ENCODE results near the gene MACROD1. TPM values are rescaled to one million over a fixed set of nuclear protein-coding genes. Genes with fewer than 3 reads are reported as not detected.

Gene MACROD1
- total and polyA plus RNA-seq, 2 experiments from 2014 or later: 21.2 to 403 TPM

DNA sequence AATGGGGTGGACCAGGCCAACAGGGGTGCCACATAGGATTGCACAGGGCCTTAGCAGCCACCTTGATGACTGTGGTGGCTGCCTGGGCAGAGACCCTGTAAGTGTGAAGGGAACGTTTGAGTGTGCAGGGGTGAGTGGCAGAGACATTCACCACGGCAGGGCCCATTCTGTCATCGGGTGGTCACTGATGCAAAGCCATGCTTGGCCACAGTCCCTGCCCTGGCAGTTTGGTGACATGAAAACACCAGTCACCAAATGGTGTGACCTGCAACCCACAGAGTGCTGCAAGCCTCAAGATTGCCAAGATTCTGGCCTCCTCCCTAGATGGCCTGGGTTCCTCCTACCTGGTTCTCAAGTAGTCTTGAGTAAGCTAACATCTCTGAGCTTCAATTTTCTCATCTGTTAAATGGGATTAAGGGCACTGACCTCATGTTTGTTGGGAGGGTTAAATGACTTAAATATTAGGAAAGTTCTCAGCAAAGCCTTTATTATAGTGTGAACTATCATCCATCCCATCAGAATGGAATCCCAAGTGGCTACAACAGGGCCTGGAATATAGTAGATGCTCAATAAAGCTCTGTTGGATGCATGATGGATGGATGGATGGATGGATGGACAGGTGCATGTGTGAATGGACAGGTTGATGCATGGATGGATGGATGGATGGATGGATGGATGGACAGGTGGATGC, 53.0 kb downstream of the MACROD1 start:
- Histone ChIP-seq H3K27ac (no peak overlapping the region), H3K4me2 (ENCODE audit: unreplicated experiment) (no peak overlapping the region), H3K79me2 (ENCODE audit: insufficient read depth) (no peaks in the 10 kb centered on the region), H3K9ac (no peak overlapping the region), H3F3A (ENCODE audit: insufficient read depth) (no peaks in the 10 kb centered on the region), H3K36me3 (ENCODE audit: low read depth) (no peaks in the 10 kb centered on the region), H4K20me1 (ENCODE audit: insufficient read depth) (no peaks in the 10 kb centered on the region), H2AFZ (no peak overlapping the region), H3K4me1 (ENCODE audit: insufficient read depth) (no peaks in the 10 kb centered on the region), H3K9me3 (ENCODE audit: low read depth) (no peaks in the 10 kb centered on the region), H3K4me3 (no peak overlapping the region), H3K9me2 (ENCODE audit: insufficient read depth) (no peaks in the 10 kb centered on the region), H3K27me3 (replicated peaks; ENCODE audit: insufficient read depth) (no peaks in the 10 kb centered on the region)
- DNase-seq: no peak
- WGBS, 2 experiments (ENCODE audit: low coverage in 1 of 2, low lambda C conversion rate in 2 of 2, missing lambda C conversion rate in 2 of 2): 41 to 56% methylated on average over 3 of the region's 3 CpGs
- in situ Hi-C loops (cut with MboI): no loop called here
- TF ChIP-seq EZH2 (IDR thresholded peaks at IDR 0.05; ENCODE audit: insufficient read depth, poor library complexity, severe bottlenecking) (no peak), EZH2phosphoT487 (IDR thresholded peaks at IDR 0.05; ENCODE audit: insufficient read depth, low read depth) (no peak)

DNA sequence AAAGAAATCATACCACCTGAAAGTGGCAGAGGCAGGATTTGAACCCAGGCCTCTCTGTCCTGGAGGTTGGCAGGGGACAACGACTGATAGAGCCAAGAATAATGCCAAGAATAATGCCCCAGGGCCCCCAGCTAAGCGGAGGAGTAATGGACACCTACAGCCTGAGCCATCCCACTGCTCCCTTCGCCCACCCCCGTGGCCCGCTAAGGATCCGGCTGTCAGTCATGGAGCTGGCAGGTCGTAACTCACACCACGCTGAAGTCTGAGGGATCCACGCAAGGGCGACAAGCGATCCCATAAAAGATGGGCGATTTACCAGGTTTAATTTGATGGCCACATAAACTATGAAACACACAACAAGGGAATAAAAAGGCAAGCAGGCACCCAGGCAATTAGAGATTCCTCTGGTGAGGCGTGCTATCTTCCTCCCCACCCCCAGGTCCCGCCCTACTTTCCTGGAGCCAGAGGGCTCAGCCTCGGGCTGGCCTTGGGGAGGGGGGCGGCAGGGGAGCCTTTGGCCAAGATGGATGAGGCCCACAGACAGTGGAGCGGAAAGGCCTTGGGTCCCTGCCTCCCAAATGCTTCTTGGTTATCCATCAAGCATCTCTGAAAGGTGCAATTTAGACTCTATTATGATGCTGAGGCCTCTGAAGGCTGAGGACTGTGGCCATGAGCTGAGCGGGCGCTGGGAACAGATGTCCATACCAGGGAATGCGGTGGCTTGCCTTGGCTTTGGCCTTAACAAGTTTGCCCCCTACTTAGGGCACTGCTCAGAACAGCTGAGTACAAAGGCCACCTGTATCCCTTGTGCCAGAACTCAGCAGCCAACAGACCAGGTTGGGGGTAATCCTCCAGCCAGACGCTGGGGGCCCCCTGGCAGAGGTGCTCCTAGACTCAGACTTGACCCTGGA, 55.2 kb downstream of the MACROD1 start:
- no peaks in the 10 kb centered on the region for H3K4me1 ChIP-seq (ENCODE audit: insufficient read depth)
- no peaks in the 10 kb centered on the region for H3K36me3 ChIP-seq (ENCODE audit: low read depth)
- H4K20me1 ChIP-seq (ENCODE audit: insufficient read depth): no peaks in the 10 kb centered on the region
- H3K79me2 ChIP-seq (ENCODE audit: insufficient read depth): no peaks in the 10 kb centered on the region
- TF ChIP-seq EZH2 (IDR thresholded peaks at IDR 0.05; ENCODE audit: insufficient read depth, poor library complexity, severe bottlenecking) (no peak), EZH2phosphoT487 (IDR thresholded peaks at IDR 0.05; ENCODE audit: insufficient read depth, low read depth) (no peak)
- no peaks in the 10 kb centered on the region for H3F3A ChIP-seq (ENCODE audit: insufficient read depth)
- no peak overlapping the region for H3K4me3 ChIP-seq
- no peak overlapping the region for H3K9ac ChIP-seq
- no peak overlapping the region for H3K4me2 ChIP-seq (ENCODE audit: unreplicated experiment)
- WGBS, 2 experiments (ENCODE audit: low coverage in 1 of 2, low lambda C conversion rate in 2 of 2, missing lambda C conversion rate in 2 of 2): 73 to 76% methylated on average over 21 of the region's 21 CpGs
- H3K9me3 ChIP-seq (ENCODE audit: low read depth): no peaks in the 10 kb centered on the region
- no peaks in the 10 kb centered on the region for H3K9me2 ChIP-seq (ENCODE audit: insufficient read depth)
- DNase-seq: no peak
- no peak overlapping the region for H3K27ac ChIP-seq
- in situ Hi-C loops (cut with MboI): no loop called here
- H3K27me3 ChIP-seq (replicated peaks; ENCODE audit: insufficient read depth): no peaks in the 10 kb centered on the region
- H2AFZ ChIP-seq: no peak overlapping the region

DNA sequence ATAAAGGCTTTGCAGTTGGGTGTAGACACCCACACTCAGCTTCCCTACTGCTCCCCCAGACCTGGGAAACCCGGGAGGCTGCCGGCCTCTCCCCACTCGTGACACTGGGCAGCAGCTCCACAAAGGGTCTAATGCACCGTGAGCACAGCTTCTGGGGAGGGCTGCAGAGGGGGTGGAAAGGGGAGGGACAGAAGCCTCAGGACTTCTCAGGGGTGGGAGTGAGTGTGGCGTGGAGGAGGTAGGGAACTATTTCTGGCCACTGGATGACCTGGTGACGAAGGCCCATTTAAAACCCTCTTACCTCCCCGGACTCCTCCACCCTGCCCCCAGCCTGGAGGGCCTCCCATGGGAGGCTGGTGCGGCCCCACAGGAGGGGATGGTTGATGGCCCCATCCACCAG, 56.6 kb downstream of the MACROD1 start:
- no peak for TF ChIP-seq EZH2 (IDR thresholded peaks at IDR 0.05; ENCODE audit: insufficient read depth, poor library complexity, severe bottlenecking)
- no peak for TF ChIP-seq EZH2phosphoT487 (IDR thresholded peaks at IDR 0.05; ENCODE audit: insufficient read depth, low read depth)
- H3K27me3 ChIP-seq (replicated peaks; ENCODE audit: insufficient read depth): no peaks in the 10 kb centered on the region
- H3K36me3 ChIP-seq (ENCODE audit: low read depth): no peaks in the 10 kb centered on the region
- no peak for DNase-seq
- no peaks in the 10 kb centered on the region for H3K79me2 ChIP-seq (ENCODE audit: insufficient read depth)
- H3F3A ChIP-seq (ENCODE audit: insufficient read depth): no peaks in the 10 kb centered on the region
- in situ Hi-C loops (cut with MboI): no loop called here
- no peak overlapping the region for H2AFZ ChIP-seq
- H3K4me1 ChIP-seq (ENCODE audit: insufficient read depth): no peaks in the 10 kb centered on the region
- H3K4me3 ChIP-seq: no peak overlapping the region
- no peaks in the 10 kb centered on the region for H3K9me3 ChIP-seq (ENCODE audit: low read depth)
- H3K27ac ChIP-seq: no peak overlapping the region
- no peaks in the 10 kb centered on the region for H3K9me2 ChIP-seq (ENCODE audit: insufficient read depth)
- 85 to 87% methylated on average over 5 to 8 of the region's 8 CpGs for WGBS, 2 experiments (ENCODE audit: low coverage in 1 of 2, low lambda C conversion rate in 2 of 2, missing lambda C conversion rate in 2 of 2)
- no peak overlapping the region for H3K9ac ChIP-seq
- no peaks in the 10 kb centered on the region for H4K20me1 ChIP-seq (ENCODE audit: insufficient read depth)
- no peak overlapping the region for H3K4me2 ChIP-seq (ENCODE audit: unreplicated experiment)

DNA sequence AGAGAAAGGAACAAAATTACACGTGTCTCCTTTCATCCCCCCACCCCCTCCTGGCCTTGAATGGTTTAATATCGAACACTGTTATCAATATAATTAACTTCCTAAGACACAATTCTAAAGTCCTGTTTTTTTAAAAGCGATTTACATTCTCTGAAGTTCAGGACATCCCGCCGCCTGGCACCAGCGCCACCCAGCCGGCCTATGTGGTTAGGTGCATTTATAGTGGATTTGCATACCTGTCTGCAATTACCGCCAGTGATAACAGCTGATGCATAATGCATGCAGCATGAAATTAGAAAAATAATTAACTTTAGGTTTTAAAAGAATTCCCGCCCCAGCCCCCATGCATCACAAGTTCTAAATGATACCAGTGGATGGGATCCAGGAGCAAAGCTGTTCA, 58.6 kb downstream of the MACROD1 start:
- WGBS, 2 experiments (ENCODE audit: low coverage in 1 of 2, low lambda C conversion rate in 2 of 2, missing lambda C conversion rate in 2 of 2): 83 to 89% methylated on average over 9 of the region's 9 CpGs
- no peaks in the 10 kb centered on the region for H4K20me1 ChIP-seq (ENCODE audit: insufficient read depth)
- in situ Hi-C loops (cut with MboI): no loop called here
- H3K9me3 ChIP-seq (ENCODE audit: low read depth): no peaks in the 10 kb centered on the region
- H3K36me3 ChIP-seq (ENCODE audit: low read depth): no peaks in the 10 kb centered on the region
- no peak for DNase-seq
- no peaks in the 10 kb centered on the region for H3K9me2 ChIP-seq (ENCODE audit: insufficient read depth)
- H2AFZ ChIP-seq: no peak overlapping the region
- no peak overlapping the region for H3K9ac ChIP-seq
- no peak overlapping the region for H3K4me3 ChIP-seq
- H3K27ac ChIP-seq: no peak overlapping the region
- H3F3A ChIP-seq (ENCODE audit: insufficient read depth): no peaks in the 10 kb centered on the region
- H3K4me2 ChIP-seq (ENCODE audit: unreplicated experiment): no peak overlapping the region
- no peak for TF ChIP-seq EZH2 (IDR thresholded peaks at IDR 0.05; ENCODE audit: insufficient read depth, poor library complexity, severe bottlenecking)
- no peak for TF ChIP-seq EZH2phosphoT487 (IDR thresholded peaks at IDR 0.05; ENCODE audit: insufficient read depth, low read depth)
- no peaks in the 10 kb centered on the region for H3K4me1 ChIP-seq (ENCODE audit: insufficient read depth)
- H3K79me2 ChIP-seq (ENCODE audit: insufficient read depth): no peaks in the 10 kb centered on the region
- no peaks in the 10 kb centered on the region for H3K27me3 ChIP-seq (replicated peaks; ENCODE audit: insufficient read depth)

Measured in GM23248 (cell line).